ENCODE measurements around the gene TMEM150A.
A peak's percentile ranks its signal among the peaks of the same experiment; 100 is the strongest.
"Not testable (repeated sequence)": the region's sequence is repeated elsewhere in the genome, so short reads cannot be mapped to it uniquely, and the experiment has no call there.

Gene TMEM150A

GRCh38 chr2:85611705-85612587, 9.4 kb upstream of the TMEM150A start, which contains the start of gene C2orf68:
Gene C2orf68, minus strand, starts transcription at chr2:85612066. Its CDS starts 82 bp downstream, at chr2:85611984.
- peak; percentile 69 for DNase-seq

GRCh38 chr2:85611217-85611704, 8.8 kb upstream of the TMEM150A start:
- no peak for DNase-seq

GRCh38 chr2:85607268-85608215, 5.0 kb upstream of the TMEM150A start:
- DNase-seq = no peak

- no peak for DNase-seq
Observed at GRCh38 chr2:85606116-85606455, 3.6 kb upstream of the TMEM150A start.

GRCh38 chr2:85605406-85606115, 3.1 kb upstream of the TMEM150A start:
- DNase-seq = no peak

- DNase-seq = no peak
Observed at GRCh38 chr2:85604568-85605339, 2.3 kb upstream of the TMEM150A start.

- not testable (repeated sequence) for DNase-seq
Observed at GRCh38 chr2:85604133-85604444, 1.6 kb upstream of the TMEM150A start.

- no peak for DNase-seq
Observed at GRCh38 chr2:85601771-85602475, 575 bp downstream of the TMEM150A start.

- DNase-seq = no peak
Observed at GRCh38 chr2:85600951-85601770, 1.3 kb downstream of the TMEM150A start.

GRCh38 chr2:85600235-85600575, 2.3 kb downstream of the TMEM150A start:
- no peak for DNase-seq

GRCh38 chr2:85599468-85600234, 2.8 kb downstream of the TMEM150A start:
- DNase-seq = no peak

- DNase-seq = no peak
Observed at GRCh38 chr2:85598594-85599340, 3.7 kb downstream of the TMEM150A start.

GRCh38 chr2:85597241-85597640, 5.3 kb downstream of the TMEM150A start:
- no peak for DNase-seq

- no peak for DNase-seq
Observed at GRCh38 chr2:85596486-85597143, 5.9 kb downstream of the TMEM150A start.

- no peak for DNase-seq
Observed at GRCh38 chr2:85596026-85596333, 6.5 kb downstream of the TMEM150A start.

GRCh38 chr2:85595301-85596025, 7.0 kb downstream of the TMEM150A start, which contains the start of gene RNF181:
Gene RNF181, plus strand, starts transcription at chr2:85595745. Its CDS starts 19 bp downstream, at chr2:85595764.
- peak; percentile 98 for DNase-seq

GRCh38 chr2:85594715-85595300, 7.7 kb downstream of the TMEM150A start:
- DNase-seq = no peak

- DNase-seq = no peak
Observed at GRCh38 chr2:85593023-85593422, 9.5 kb downstream of the TMEM150A start.

Data from NCI-H446 treated with DMSO at 0.1 percent for 48 hours (cell line).